ENCODE measurements around the gene INKA1.
"Not testable (repeated sequence)": the region's sequence is repeated elsewhere in the genome, so short reads cannot be mapped to it uniquely, and the experiment has no call there.

The INKA1 gene

DNA sequence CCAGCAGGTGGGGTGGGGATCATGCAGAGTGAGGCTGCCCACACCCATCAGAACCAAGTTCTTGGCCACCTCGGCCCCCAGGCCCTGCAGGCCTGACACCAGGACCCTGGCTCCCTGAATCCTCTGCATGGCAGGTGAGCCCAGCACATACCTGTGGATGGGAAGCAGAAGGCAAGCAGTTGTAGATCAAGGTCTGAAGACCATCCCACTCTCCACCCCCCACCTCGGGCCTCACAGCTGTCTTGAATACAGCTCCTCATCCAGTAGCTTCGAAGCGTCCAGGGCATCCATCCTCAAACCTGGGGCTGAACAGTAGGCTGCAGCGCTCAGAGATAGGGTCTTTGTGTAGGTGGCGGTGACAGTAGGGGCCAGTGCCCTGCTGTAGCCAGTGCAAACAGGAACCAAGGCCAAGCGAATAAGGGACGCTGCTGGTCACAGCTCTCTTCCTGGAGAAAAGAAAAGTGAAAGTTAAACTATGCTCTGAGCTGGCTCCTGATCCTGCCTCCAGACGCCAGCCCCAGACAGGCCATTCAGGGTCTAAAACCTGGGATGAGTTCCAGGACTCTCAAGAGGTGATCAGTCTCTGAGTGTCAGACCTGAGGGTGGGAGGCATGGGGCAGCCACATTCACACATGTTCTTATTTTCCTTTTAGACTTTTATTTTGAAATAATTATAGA, 10.6 kb downstream of the INKA1 start, which contains the start of gene UBA7:
Gene UBA7, minus strand, starts transcription at position 457 of the 678 bp plus-strand sequence. Its CDS starts 166 bp downstream, at position 291.
- DNase-seq, result peak; percentile 73

DNA sequence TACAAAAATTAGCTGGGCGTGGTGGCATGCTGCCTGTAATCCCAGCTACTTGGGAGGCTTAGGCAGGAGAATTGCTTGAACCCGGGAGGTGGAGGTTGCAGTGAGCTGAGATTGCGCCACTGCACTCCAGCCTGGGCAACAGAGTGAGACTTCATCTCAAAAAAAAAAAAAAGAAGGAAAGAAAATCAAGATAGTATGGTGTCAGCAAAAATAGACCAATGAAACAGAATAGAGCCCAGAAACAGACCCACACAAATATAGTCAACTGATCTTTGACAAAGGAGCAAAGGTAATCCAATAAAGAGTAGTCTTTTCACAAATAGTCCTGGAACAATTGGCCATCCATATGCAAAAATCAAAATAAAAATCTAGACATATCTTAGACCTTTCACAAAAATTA, 20.1 kb downstream of the INKA1 start:
- DNase-seq, result not testable (repeated sequence)

DNA sequence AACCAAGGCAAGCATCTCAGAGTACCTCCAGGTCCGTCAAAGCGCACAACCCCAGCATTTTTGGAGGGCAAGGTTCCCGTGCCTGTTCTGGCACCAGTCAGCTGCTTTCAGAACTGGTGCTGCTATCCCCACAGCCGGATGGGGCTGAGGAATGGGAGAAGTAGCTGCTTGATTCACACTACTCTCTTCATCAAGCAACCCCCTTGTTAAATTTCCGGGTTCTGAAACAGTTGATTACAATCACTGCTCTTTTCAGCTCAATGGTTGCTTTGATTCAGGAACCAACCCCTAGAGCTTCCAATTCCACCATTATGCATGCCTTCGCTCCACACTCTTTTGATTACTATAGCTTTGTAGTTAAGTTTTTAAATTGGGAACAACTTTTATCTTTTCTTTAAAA, 23.0 kb downstream of the INKA1 start:
- no peak for DNase-seq

DNA sequence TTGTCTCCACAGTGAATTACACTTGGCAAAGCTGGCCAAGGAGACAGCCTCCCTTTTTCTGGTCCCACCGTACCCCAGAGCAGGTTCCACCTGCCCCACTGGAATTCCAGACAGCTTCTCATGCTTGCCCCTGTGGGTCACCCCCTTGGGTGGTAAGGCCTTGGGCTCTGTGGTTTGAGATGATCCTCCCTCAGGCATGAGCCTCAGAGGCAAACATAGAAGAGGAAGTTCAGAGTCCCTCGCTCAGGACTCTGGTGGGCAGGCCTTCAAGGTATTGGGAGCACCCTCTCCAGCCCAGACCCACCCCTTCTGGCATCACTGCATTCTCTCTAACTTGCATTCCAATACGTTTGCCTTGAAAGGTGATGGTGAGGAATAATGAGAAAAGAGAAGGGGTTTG, 28.3 kb downstream of the INKA1 start:
- no peak for DNase-seq

DNA sequence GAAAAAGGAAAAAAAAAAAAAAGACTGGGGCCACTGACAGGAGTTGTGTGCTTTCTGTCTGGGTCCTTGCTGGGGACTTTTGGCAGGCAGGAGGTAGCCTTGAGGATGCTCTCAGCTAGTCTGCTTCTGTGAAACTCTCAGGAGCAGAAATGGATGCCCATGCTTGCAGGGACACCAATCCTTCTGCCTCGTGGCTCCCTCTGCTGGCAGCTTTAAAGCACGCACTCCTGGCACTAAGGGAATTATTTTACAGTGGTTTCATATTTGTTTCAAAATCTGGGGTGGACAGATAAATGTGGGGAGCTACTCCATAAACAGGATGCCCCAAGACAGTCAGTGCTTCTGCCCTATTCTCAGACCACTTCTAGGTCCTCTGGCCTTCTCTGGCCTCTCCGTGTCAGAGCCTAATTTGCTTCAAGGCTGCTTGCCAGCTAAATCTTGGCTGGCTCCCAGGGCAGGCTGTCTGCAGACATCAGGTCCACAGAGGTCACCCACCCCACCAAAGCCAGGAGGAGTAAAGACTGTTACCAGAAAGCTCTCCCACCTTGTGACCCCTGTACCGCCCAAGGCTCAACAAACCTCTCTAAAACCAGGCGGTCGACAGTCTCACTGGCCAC, 36.2 kb downstream of the INKA1 start:
- peak; percentile 48 for DNase-seq

DNA sequence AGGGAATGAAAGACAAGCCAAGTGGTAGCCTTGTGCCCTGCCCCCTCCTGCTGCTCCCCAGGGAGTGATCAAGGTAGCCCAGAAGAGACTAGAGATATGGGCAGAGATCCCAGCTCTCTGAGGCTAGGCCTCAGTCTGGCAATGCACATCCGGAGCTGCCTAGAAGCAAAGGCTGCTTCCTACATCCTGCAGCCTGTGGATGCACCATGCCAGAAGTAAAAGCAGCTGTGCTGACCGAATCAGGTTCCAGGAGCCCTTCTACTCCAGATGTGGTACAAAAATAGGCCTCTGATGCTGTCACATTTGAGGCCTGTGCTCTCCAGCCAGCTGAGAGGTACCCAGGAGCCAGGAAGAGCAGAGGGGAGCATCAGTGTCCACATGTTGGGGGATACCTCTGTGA, 37.3 kb downstream of the INKA1 start:
- DNase-seq, result no peak

DNA sequence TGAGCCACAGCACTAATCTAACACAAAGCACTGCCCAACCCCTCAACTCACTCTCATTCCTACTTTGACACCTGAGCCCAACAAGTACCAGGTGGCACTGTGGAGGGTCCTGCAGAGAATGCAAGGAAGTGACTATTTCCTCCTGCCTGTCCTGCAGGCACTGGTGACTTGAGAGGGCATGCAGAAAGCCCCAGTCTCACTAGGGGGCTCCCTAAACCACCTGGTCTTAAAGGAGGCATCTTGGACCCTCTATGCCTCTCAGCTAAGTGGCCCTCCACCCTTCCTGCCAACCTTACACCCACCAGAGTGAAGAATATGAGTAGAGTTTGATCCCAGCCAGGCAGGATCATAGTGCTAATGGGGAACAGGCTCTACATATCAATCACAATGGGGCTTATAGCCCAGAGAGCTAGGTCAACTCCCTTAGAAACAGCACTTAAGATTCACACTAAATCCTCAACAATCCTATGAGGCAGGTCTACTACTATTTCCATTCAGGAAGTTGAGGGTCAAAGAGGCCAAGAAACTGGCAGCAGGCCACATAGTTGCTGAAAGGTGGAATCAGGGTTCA, 38.1 kb downstream of the INKA1 start:
- DNase-seq, result no peak

DNA sequence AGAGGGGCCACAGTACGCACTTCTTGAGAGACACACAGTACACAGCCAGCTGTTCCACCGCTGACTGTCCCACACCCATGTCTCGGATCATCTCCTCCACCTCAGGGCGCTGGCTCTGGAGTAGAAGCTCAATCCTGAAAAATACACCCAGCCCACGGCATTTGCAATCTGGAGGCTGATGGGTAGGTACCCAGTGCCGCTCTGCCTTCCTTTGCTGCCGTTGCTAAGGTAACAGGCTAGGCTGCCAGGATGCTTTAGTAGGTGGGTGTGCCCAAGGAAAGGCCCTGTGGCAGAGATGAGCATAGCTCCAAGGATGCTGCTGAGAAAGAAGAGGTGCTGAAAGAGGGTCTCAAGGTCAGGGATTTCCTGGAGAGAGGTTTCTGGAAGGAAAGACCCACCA, 38.7 kb downstream of the INKA1 start:
- DNase-seq, result no peak

DNA sequence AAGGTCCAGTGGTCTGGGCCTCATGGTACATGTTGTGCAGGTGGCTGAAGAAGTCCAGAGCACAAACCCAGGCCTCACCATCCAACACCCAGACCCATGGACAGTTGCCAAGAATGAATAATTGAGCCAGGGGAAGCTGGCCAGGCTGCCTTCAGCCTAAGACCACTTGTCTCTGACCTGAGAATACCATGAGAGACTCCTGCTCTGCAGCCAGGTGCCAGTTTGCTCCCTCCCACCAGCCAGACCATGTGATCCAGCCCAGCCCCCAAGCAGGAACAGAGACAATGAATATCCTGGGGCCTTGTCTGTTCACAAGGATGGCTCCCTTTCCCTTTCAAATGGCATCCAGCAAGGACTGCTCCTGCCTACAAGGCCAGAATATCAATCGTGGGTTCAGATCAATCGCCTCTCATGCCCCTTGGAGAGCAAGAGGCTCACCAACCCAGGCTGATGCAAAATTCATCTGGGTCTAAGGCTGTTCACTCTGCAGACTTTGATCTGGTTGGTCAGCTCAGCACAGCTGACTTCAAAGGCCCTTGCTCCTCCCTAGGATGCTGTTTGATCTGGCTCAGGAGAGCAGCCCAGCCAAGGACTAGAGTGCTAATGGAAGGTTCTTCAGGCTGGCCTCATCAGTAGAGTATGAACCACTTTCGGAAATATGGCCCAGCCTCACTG, 39.9 kb downstream of the INKA1 start:
- no peak for DNase-seq

DNA sequence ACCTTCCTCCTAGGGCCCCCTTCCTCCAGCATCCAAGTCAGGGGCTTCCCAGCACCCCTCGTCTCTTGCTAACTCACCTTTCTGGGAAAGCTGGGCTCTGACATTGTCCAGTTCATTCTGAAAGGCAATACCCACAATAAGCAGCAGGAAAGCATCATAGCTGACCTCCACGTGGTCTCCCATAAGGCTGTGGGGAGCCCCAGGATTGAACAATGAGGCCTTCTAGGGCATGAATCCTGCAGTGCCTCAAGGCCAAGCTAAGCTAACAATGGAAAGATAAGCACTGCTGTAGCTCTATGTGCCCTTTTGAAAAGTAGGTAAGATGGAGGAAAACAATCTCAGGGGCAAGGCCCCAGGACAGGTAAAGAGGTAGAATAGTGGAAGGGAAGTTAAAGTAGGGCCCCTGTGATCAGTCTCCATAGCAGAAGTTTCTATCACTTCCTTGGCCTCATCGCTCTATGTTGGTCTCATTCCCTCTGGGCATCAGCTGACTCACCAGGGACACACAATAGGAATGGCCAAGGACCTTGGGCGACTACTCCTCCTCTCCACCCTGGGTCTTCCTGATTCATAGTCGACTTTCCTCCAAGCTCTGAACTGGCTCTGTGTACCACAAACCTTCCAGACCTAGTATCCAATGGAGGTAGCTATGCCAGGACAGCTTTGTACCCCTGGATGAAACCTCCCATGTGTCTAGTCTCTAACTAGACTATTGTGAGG, 41.6 kb downstream of the INKA1 start:
- DNase-seq, result no peak

DNA sequence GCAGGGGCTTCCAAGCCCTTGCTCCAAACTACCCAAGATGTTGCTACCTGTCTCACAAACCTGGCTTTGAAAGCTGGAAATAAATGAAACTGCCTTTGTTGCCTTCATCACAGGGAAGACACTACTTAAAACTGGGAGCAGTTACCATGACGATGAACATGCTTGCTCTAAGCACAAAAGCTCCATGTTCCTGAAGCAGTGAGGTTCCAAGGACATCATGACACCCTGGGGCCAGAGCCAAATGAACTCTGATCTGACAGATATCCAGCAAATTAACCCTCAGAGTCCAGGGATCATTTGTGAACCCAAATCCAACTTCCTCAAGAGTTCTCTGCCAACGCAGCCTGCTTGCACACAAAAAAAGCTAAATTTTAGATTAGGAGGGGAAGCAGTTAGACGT, 42.6 kb downstream of the INKA1 start:
- no peak for DNase-seq
